ENCODE data around the gene BANP. TPM values are rescaled to one million over a fixed set of nuclear protein-coding genes. Genes with fewer than 3 reads are reported as not detected.
"Not testable (repeated sequence)": the region's sequence is repeated elsewhere in the genome, so short reads cannot be mapped to it uniquely, and the experiment has no call there.

The BANP gene
- polyA plus RNA-seq, 4 donors = 10.5 to 15.7 (median 11.6) TPM

GRCh38 chr16:87932475-87933139 lies 18.6 kb upstream of the BANP start:
- H3K4me1 ChIP-seq (ENCODE audit: control insufficient read depth in 3 of 3, insufficient read depth in 2 of 3, low read depth in 1 of 3, low read length in 2 of 3); H3K27me3 ChIP-seq (ENCODE audit: control insufficient read depth in 3 of 3, insufficient read depth in 3 of 3, low read length in 3 of 3); H3K27ac ChIP-seq (ENCODE audit: low read depth in 1 of 3, low read length in 2 of 3); H3K36me3 ChIP-seq (ENCODE audit: control insufficient read depth in 3 of 3, insufficient read depth in 2 of 3, low read depth in 1 of 3, low read length in 3 of 3); FAIRE-seq; H3K9me3 ChIP-seq (ENCODE audit: control insufficient read depth in 2 of 2, insufficient read depth in 1 of 2, low read depth in 1 of 2, low read length in 1 of 2); H3K4me3 ChIP-seq (ENCODE audit: low read depth in 1 of 3, low read length in 3 of 3); DNase-seq: not testable (repeated sequence)
- 66 to 88% (median 87%) methylated on average over 12 to 17 of the region's 17 CpGs for WGBS, 3 donors

GRCh38 chr16:87933140-87933495 lies 18.1 kb upstream of the BANP start:
- no peak for DNase-seq
- H3K4me3 ChIP-seq (ENCODE audit: low read depth in 1 of 3, low read length in 3 of 3) = no peak overlapping the region
- H3K27ac ChIP-seq (ENCODE audit: low read depth in 1 of 3, low read length in 2 of 3) = no peak overlapping the region
- H3K4me1 ChIP-seq (ENCODE audit: control insufficient read depth in 3 of 3, insufficient read depth in 2 of 3, low read depth in 1 of 3, low read length in 2 of 3) = no peaks in the 10 kb centered on the region
- peaks cover 0 to 2% of the 10 kb centered on the region in 2 donors for H3K9me3 ChIP-seq (ENCODE audit: control insufficient read depth in 2 of 2, insufficient read depth in 1 of 2, low read depth in 1 of 2, low read length in 1 of 2)
- H3K27me3 ChIP-seq (ENCODE audit: control insufficient read depth in 3 of 3, insufficient read depth in 3 of 3, low read length in 3 of 3) = no peaks in the 10 kb centered on the region
- 79 to 87% (median 84%) methylated on average over 3 of the region's 3 CpGs for WGBS, 3 donors
- no peak for FAIRE-seq
- no peaks in the 10 kb centered on the region for H3K36me3 ChIP-seq (ENCODE audit: control insufficient read depth in 3 of 3, insufficient read depth in 2 of 3, low read depth in 1 of 3, low read length in 3 of 3)

- not testable (repeated sequence) for H3K4me1 ChIP-seq (ENCODE audit: control insufficient read depth in 3 of 3, insufficient read depth in 2 of 3, low read depth in 1 of 3, low read length in 2 of 3); H3K27ac ChIP-seq (ENCODE audit: low read depth in 1 of 3, low read length in 2 of 3); H3K4me3 ChIP-seq (ENCODE audit: low read depth in 1 of 3, low read length in 3 of 3); DNase-seq; FAIRE-seq; H3K9me3 ChIP-seq (ENCODE audit: control insufficient read depth in 2 of 2, insufficient read depth in 1 of 2, low read depth in 1 of 2, low read length in 1 of 2); H3K36me3 ChIP-seq (ENCODE audit: control insufficient read depth in 3 of 3, insufficient read depth in 2 of 3, low read depth in 1 of 3, low read length in 3 of 3); H3K27me3 ChIP-seq (ENCODE audit: control insufficient read depth in 3 of 3, insufficient read depth in 3 of 3, low read length in 3 of 3)
- 81 to 84% (median 83%) methylated on average over 17 to 19 of the region's 19 CpGs for WGBS, 3 donors
These were observed 16.3 kb upstream of the BANP start for GRCh38 chr16:87934752-87935425.

- H3K4me1 ChIP-seq (ENCODE audit: control insufficient read depth in 3 of 3, insufficient read depth in 2 of 3, low read depth in 1 of 3, low read length in 2 of 3); FAIRE-seq; H3K27ac ChIP-seq (ENCODE audit: low read depth in 1 of 3, low read length in 2 of 3); H3K4me3 ChIP-seq (ENCODE audit: low read depth in 1 of 3, low read length in 3 of 3); H3K27me3 ChIP-seq (ENCODE audit: control insufficient read depth in 3 of 3, insufficient read depth in 3 of 3, low read length in 3 of 3); H3K9me3 ChIP-seq (ENCODE audit: control insufficient read depth in 2 of 2, insufficient read depth in 1 of 2, low read depth in 1 of 2, low read length in 1 of 2); DNase-seq; H3K36me3 ChIP-seq (ENCODE audit: control insufficient read depth in 3 of 3, insufficient read depth in 2 of 3, low read depth in 1 of 3, low read length in 3 of 3): not testable (repeated sequence)
- 90 to 94% (median 91%) methylated on average over 13 to 14 of the region's 14 CpGs for WGBS, 3 donors
These were observed 15.2 kb upstream of the BANP start for GRCh38 chr16:87936016-87936374.

- no peak for FAIRE-seq
- no peak for DNase-seq
- Histone ChIP-seq H3K27ac (ENCODE audit: low read depth in 1 of 3, low read length in 2 of 3) (no peak within 1 kb of the TSS), H3K9me3 (ENCODE audit: control insufficient read depth in 2 of 2, insufficient read depth in 1 of 2, low read depth in 1 of 2, low read length in 1 of 2) (peaks cover 0 to 2% of the 10 kb centered on the region in 2 donors), H3K36me3 (ENCODE audit: control insufficient read depth in 3 of 3, insufficient read depth in 2 of 3, low read depth in 1 of 3, low read length in 3 of 3) (no peaks in the 10 kb centered on the region), H3K4me3 (ENCODE audit: low read depth in 1 of 3, low read length in 3 of 3) (no peak within 1 kb of the TSS), H3K27me3 (ENCODE audit: control insufficient read depth in 3 of 3, insufficient read depth in 3 of 3, low read length in 3 of 3) (no peaks in the 10 kb centered on the region), H3K4me1 (ENCODE audit: control insufficient read depth in 3 of 3, insufficient read depth in 2 of 3, low read depth in 1 of 3, low read length in 2 of 3) (no peaks in the 10 kb centered on the region)
- WGBS, 3 donors = 77 to 85% (median 82%) methylated on average over 15 of the region's 15 CpGs
These were observed 14.6 kb upstream of the BANP start, which contains the start of gene CA5A for GRCh38 chr16:87936375-87937230. CA5A (minus strand) TSS chr16:87936529; CDS start chr16:87936450, 79 bp downstream.

- not testable (repeated sequence) for H3K4me1 ChIP-seq (ENCODE audit: control insufficient read depth in 3 of 3, insufficient read depth in 2 of 3, low read depth in 1 of 3, low read length in 2 of 3); H3K36me3 ChIP-seq (ENCODE audit: control insufficient read depth in 3 of 3, insufficient read depth in 2 of 3, low read depth in 1 of 3, low read length in 3 of 3); FAIRE-seq; DNase-seq; H3K9me3 ChIP-seq (ENCODE audit: control insufficient read depth in 2 of 2, insufficient read depth in 1 of 2, low read depth in 1 of 2, low read length in 1 of 2); H3K4me3 ChIP-seq (ENCODE audit: low read depth in 1 of 3, low read length in 3 of 3); H3K27ac ChIP-seq (ENCODE audit: low read depth in 1 of 3, low read length in 2 of 3); H3K27me3 ChIP-seq (ENCODE audit: control insufficient read depth in 3 of 3, insufficient read depth in 3 of 3, low read length in 3 of 3)
- WGBS, 3 donors = 82 to 84% (median 83%) methylated on average over 6 to 7 of the region's 7 CpGs
These were observed 14.0 kb upstream of the BANP start for GRCh38 chr16:87937231-87937542.

- Histone ChIP-seq H3K4me3 (ENCODE audit: low read depth in 1 of 3, low read length in 3 of 3) (no peak overlapping the region), H3K4me1 (ENCODE audit: control insufficient read depth in 3 of 3, insufficient read depth in 2 of 3, low read depth in 1 of 3, low read length in 2 of 3) (no peaks in the 10 kb centered on the region), H3K27me3 (ENCODE audit: control insufficient read depth in 3 of 3, insufficient read depth in 3 of 3, low read length in 3 of 3) (no peaks in the 10 kb centered on the region), H3K9me3 (ENCODE audit: control insufficient read depth in 2 of 2, insufficient read depth in 1 of 2, low read depth in 1 of 2, low read length in 1 of 2) (no peaks in the 10 kb centered on the region), H3K27ac (ENCODE audit: low read depth in 1 of 3, low read length in 2 of 3) (no peak overlapping the region), H3K36me3 (ENCODE audit: control insufficient read depth in 3 of 3, insufficient read depth in 2 of 3, low read depth in 1 of 3, low read length in 3 of 3) (no peaks in the 10 kb centered on the region)
- 93 to 99% (median 98%) methylated on average over 4 of the region's 4 CpGs for WGBS, 3 donors
- FAIRE-seq = no peak
- DNase-seq = no peak
These were observed 12.8 kb upstream of the BANP start for GRCh38 chr16:87938412-87938949.

- no peak for DNase-seq
- no peak overlapping the region for H3K27ac ChIP-seq (ENCODE audit: low read depth in 1 of 3, low read length in 2 of 3)
- H3K27me3 ChIP-seq (ENCODE audit: control insufficient read depth in 3 of 3, insufficient read depth in 3 of 3, low read length in 3 of 3) = no peaks in the 10 kb centered on the region
- H3K4me3 ChIP-seq (ENCODE audit: low read depth in 1 of 3, low read length in 3 of 3) = no peak overlapping the region
- FAIRE-seq = no peak
- no peaks in the 10 kb centered on the region for H3K9me3 ChIP-seq (ENCODE audit: control insufficient read depth in 2 of 2, insufficient read depth in 1 of 2, low read depth in 1 of 2, low read length in 1 of 2)
- 85 to 91% (median 88%) methylated on average over 13 of the region's 13 CpGs for WGBS, 3 donors
- H3K4me1 ChIP-seq (ENCODE audit: control insufficient read depth in 3 of 3, insufficient read depth in 2 of 3, low read depth in 1 of 3, low read length in 2 of 3) = peaks cover 0 to under 1% (median 0%) of the 10 kb centered on the region in 3 donors
- H3K36me3 ChIP-seq (ENCODE audit: control insufficient read depth in 3 of 3, insufficient read depth in 2 of 3, low read depth in 1 of 3, low read length in 3 of 3) = no peaks in the 10 kb centered on the region
These were observed 11.4 kb upstream of the BANP start for GRCh38 chr16:87939562-87940423.
